IMR-90 (cell line): Measurements from ENCODE around the gene ACTMAP. TPM values are rescaled to one million over a fixed set of nuclear protein-coding genes. Genes with fewer than 3 reads are reported as not detected.

ENCODE experiments used
- ATAC-seq: fragments of 200-7000 bp; cut with Tn5 transposase; 2 replicates; pipeline ENCODE4 v1.9.1; 2020; ENCODE audit warnings: low read depth, mild to moderate bottlenecking, moderate library complexity
- BruUV-seq: library from RNA; stranded (reverse); fragments of 400-500 nt; replicated peaks from 2 replicates; lab custom pipeline; 2021; lab: Mats Ljungman, UMichigan
- CTCF ChIA-PET: fragments of 300-600 bp; formaldehyde crosslinking; extraction: SDS; loops from one replicate; lab custom pipeline; 2021; ENCODE audit warnings: antibody characterized with exemption; lab: Yijun Ruan, JAX
- POLR2A ChIA-PET: fragments of 300-600 bp; sonication (Branson Sonifier 250); formaldehyde crosslinking; loops from one replicate; lab custom pipeline; 2022; ENCODE audit warnings: antibody characterized with exemption; ENCODE audit not compliant: unreplicated experiment; lab: Charles Lee
- DNase-seq: peaks from one replicate; pipeline ENCODE4 v3.0.0; 2013
- H2AFZ ChIP-seq: replicated peaks from 2 replicates; pipeline ENCODE3; 2013; ENCODE audit warnings: low read length, mild to moderate bottlenecking; ENCODE audit not compliant: poor library complexity
- H2AK5ac ChIP-seq: 2 replicates; pipeline ENCODE4 v1.6.1; 2013; ENCODE audit warnings: low read depth, low read length, inconsistent platforms
- H2AK9ac ChIP-seq: replicated peaks from 2 replicates; pipeline ENCODE3; 2013; ENCODE audit warnings: mild to moderate bottlenecking, low read depth, low read length, moderate library complexity; ENCODE audit not compliant: poor library complexity
- H2BK120ac ChIP-seq: 2 replicates; pipeline ENCODE4 v1.6.1; 2013; ENCODE audit warnings: low read depth, low read length, inconsistent platforms
- H2BK15ac ChIP-seq: 3 replicates; pipeline ENCODE4 v1.6.1; 2013; ENCODE audit warnings: low read depth, low read length, inconsistent platforms
- H2BK20ac ChIP-seq: 2 replicates; pipeline ENCODE4 v1.6.1; 2013; ENCODE audit warnings: low read depth, mild to moderate bottlenecking, inconsistent platforms, low read length, moderate library complexity
- H2BK5ac ChIP-seq: 2 replicates; pipeline ENCODE4 v1.6.1; 2013; ENCODE audit warnings: mild to moderate bottlenecking, low read depth, low read length, inconsistent platforms; ENCODE audit not compliant: poor library complexity, severe bottlenecking
- H3K14ac ChIP-seq: replicated peaks from 2 replicates; pipeline ENCODE4 v1.6.1; 2013; ENCODE audit warnings: low read depth, low read length, inconsistent platforms
- H3K18ac ChIP-seq: 2 replicates; pipeline ENCODE4 v1.6.1; 2013; ENCODE audit warnings: low read depth, low read length, control low read depth
- H3K23ac ChIP-seq: 2 replicates; pipeline ENCODE4 v1.6.1; 2013; ENCODE audit warnings: low read depth, low read length, inconsistent platforms
- H3K27ac ChIP-seq: 2 replicates; pipeline ENCODE4 v1.5.1; 2013; ENCODE audit warnings: mild to moderate bottlenecking, control low read depth, low read length; ENCODE audit not compliant: insufficient read depth
- H3K27me3 ChIP-seq: 2 replicates; pipeline ENCODE4 v1.6.1; 2013; ENCODE audit warnings: low read length; ENCODE audit not compliant: control insufficient read depth, insufficient read depth
- H3K36me3 ChIP-seq: 2 replicates; pipeline ENCODE4 v1.6.1; 2013; ENCODE audit warnings: low read length, mixed read lengths; ENCODE audit not compliant: control insufficient read depth, insufficient read depth
- H3K4ac ChIP-seq: 2 replicates; pipeline ENCODE4 v1.6.1; 2013; ENCODE audit warnings: low read depth, low read length, inconsistent platforms
- H3K4me1 ChIP-seq: 2 replicates; pipeline ENCODE4 v1.6.1; 2013; ENCODE audit warnings: low read length, mixed read lengths; ENCODE audit not compliant: control insufficient read depth, insufficient read depth
- H3K4me2 ChIP-seq: 2 replicates; pipeline ENCODE4 v1.6.1; 2013; ENCODE audit warnings: low read depth, mild to moderate bottlenecking, control low read depth, low read length, moderate library complexity
- H3K4me3 ChIP-seq: 2 replicates; pipeline ENCODE4 v1.5.1; 2013; ENCODE audit warnings: low read depth, mild to moderate bottlenecking, control low read depth, low read length, moderate library complexity; ENCODE audit not compliant: insufficient read depth
- H3K56ac ChIP-seq: 2 replicates; pipeline ENCODE4 v1.6.1; 2013; ENCODE audit warnings: low read length, inconsistent platforms; ENCODE audit not compliant: insufficient read depth; ENCODE audit errors: extremely low read depth
- H3K79me1 ChIP-seq, 2 experiments: 2 replicates each; pipeline ENCODE4 v1.6.1; 2013; ENCODE audit warnings: low read length in 2 of 2, inconsistent platforms in 1 of 2, low read depth in 1 of 2
- H3K9ac ChIP-seq: 2 replicates; pipeline ENCODE4 v1.6.1; 2013; ENCODE audit warnings: low read depth, low read length, control low read depth
- H3K9me1 ChIP-seq: 2 replicates; pipeline ENCODE4 v1.6.1; 2013; ENCODE audit warnings: low read length, inconsistent platforms; ENCODE audit not compliant: insufficient read depth
- H3K9me3 ChIP-seq: 2 replicates; pipeline ENCODE4 v1.6.1; 2013; ENCODE audit warnings: low read length; ENCODE audit not compliant: control insufficient read depth, insufficient read depth
- H4K20me1 ChIP-seq: 2 replicates; pipeline ENCODE4 v1.6.1; 2013; ENCODE audit warnings: low read length, inconsistent platforms; ENCODE audit not compliant: insufficient read depth
- H4K5ac ChIP-seq: 2 replicates; pipeline ENCODE4 v1.6.1; 2013; ENCODE audit warnings: mild to moderate bottlenecking, low read depth, low read length, control low read depth
- H4K8ac ChIP-seq, 2 experiments: 2 replicates each; pipeline ENCODE4 v1.6.1; 2013; ENCODE audit warnings: low read depth in 2 of 2, low read length in 2 of 2, control low read depth in 1 of 2, inconsistent platforms in 1 of 2
- H4K91ac ChIP-seq: 2 replicates; pipeline ENCODE4 v1.6.1; 2013; ENCODE audit warnings: low read depth, low read length, inconsistent platforms; ENCODE audit not compliant: insufficient read depth
- BHLHE40 ChIP-seq: fragments of 150-350 bp; IDR thresholded peaks from 2 replicates; pipeline ENCODE4 v1.6.1; 2016; ENCODE audit warnings: mild to moderate bottlenecking, low read depth, low read length
- CEBPB ChIP-seq: IDR thresholded peaks from 2 replicates; pipeline ENCODE4 v1.6.1; 2012; ENCODE audit warnings: low read depth, low read length, improper control_type of control experiment
- CHD1 ChIP-seq: IDR thresholded peaks from 2 replicates; pipeline ENCODE4 v1.6.1; 2012; ENCODE audit warnings: low read depth, low read length, improper control_type of control experiment
- FOS ChIP-seq: fragments of 150-350 bp; IDR thresholded peaks from 2 replicates; pipeline ENCODE4 v1.6.1; 2016; ENCODE audit warnings: low read depth, low read length
- MAFK ChIP-seq: IDR thresholded peaks from 2 replicates; pipeline ENCODE4 v1.6.1; 2012; ENCODE audit warnings: low read depth, low read length, improper control_type of control experiment
- MAZ ChIP-seq: IDR thresholded peaks from 2 replicates; pipeline ENCODE4 v1.6.1; 2012; ENCODE audit warnings: low read depth, mild to moderate bottlenecking, low read length, improper control_type of control experiment, moderate library complexity, borderline replicate concordance
- MXI1 ChIP-seq: IDR thresholded peaks from 2 replicates; pipeline ENCODE4 v1.6.1; 2012; ENCODE audit warnings: low read depth, mild to moderate bottlenecking, low read length, moderate library complexity, borderline replicate concordance
- NFE2L2 ChIP-seq: fragments of 150-350 bp; IDR thresholded peaks from 2 replicates; pipeline ENCODE4 v1.6.1; 2016; ENCODE audit warnings: low read depth, mild to moderate bottlenecking, low read length
- POLR2A ChIP-seq: IDR thresholded peaks from 2 replicates; pipeline ENCODE4 v1.6.1; 2012; ENCODE audit warnings: mild to moderate bottlenecking, low read depth, low read length
- RAD21 ChIP-seq: IDR thresholded peaks from 2 replicates; pipeline ENCODE4 v1.6.1; 2012; ENCODE audit warnings: low read length, improper control_type of control experiment
- RCOR1 ChIP-seq: IDR thresholded peaks from 2 replicates; pipeline ENCODE4 v1.6.1; 2012; ENCODE audit warnings: mild to moderate bottlenecking, low read length, improper control_type of control experiment; ENCODE audit not compliant: insufficient replicate concordance
- RFX5 ChIP-seq: IDR thresholded peaks from 2 replicates; pipeline ENCODE4 v1.8.0; 2012; ENCODE audit warnings: low read depth, mild to moderate bottlenecking, low read length, moderate library complexity
- SMC3 ChIP-seq: fragments of 150-350 bp; IDR thresholded peaks from 2 replicates; pipeline ENCODE4 v1.6.1; 2016; ENCODE audit warnings: low read depth, mild to moderate bottlenecking, antibody characterized with exemption, low read length, moderate library complexity
- WGBS, 2 experiments: methylation state at CpG; one replicate each; pipeline versions ENCODE4 v1.1.5 to v1.1.7; 2013; ENCODE audit warnings: missing lambda C conversion rate in 2 of 2; ENCODE audit not compliant: insufficient read length in 1 of 2; ENCODE audit errors: extremely low coverage in 2 of 2; 5-methylcytosine and 5-hydroxymethylcytosine counted together
- dilution Hi-C: fragments of 300-500 bp; cut with HindIII; formaldehyde crosslinking; loops from one replicate; pipeline ENCODE4 v1.14.3; 2018; ENCODE audit warnings: low sequenced_read_pairs; ENCODE audit not compliant: unreplicated experiment
- in situ Hi-C: fragments of 300-500 bp; cut with MboI; formaldehyde crosslinking; loops from 3 replicates; pipeline ENCODE4 v1.14.3; 2019; ENCODE audit warnings: low sequenced_read_pairs, inconsistent platforms, mixed read lengths
- intact Hi-C: fragments of 100-400 bp; cut with micrococcal nuclease; formaldehyde crosslinking; loops from 2 replicates; pipeline ENCODE4 v1.10.0; 2022
- polyA plus RNA-seq, 3 experiments: library from polyadenylated mRNA; depleted of rRNA; stranded (reverse); fragments of >200 nt; gene quantifications; 2 replicates each; pipeline ENCODE4 v1.2.3, GENCODE V29; 2012; ENCODE audit warnings: low replicate concordance in 1 of 3
- total RNA-seq: library from RNA; depleted of rRNA; stranded (reverse); fragments of >200 nt; gene quantifications from 2 replicates; pipeline ENCODE4 v1.2.3, GENCODE V29; 2012
- TF ChIP-seq, protein P1 (sequence below): conservative IDR thresholded peaks from 2 replicates; pipeline ENCODE4 v1.5.1; 2012; ENCODE audit warnings: mild to moderate bottlenecking, low read depth, low read length, improper control_type of control experiment
- TF ChIP-seq, protein P2 (sequence below): fragments of 150-350 bp; IDR thresholded peaks from 2 replicates; pipeline ENCODE4 v1.6.1; 2017; ENCODE audit warnings: mild to moderate bottlenecking, antibody characterized with exemption, low read length, low read depth
- TF ChIP-seq, protein P3 (sequence below): fragments of 150-350 bp; IDR thresholded peaks from 2 replicates; pipeline ENCODE4 v1.6.1; 2016; ENCODE audit warnings: low read depth, mild to moderate bottlenecking, low read length, moderate library complexity, borderline replicate concordance

Gene ACTMAP
- total and polyA plus RNA-seq, 2 of the 4 experiments (the other 2 are of a cell fraction), result 0.54 to 5.4 TPM

DNA sequence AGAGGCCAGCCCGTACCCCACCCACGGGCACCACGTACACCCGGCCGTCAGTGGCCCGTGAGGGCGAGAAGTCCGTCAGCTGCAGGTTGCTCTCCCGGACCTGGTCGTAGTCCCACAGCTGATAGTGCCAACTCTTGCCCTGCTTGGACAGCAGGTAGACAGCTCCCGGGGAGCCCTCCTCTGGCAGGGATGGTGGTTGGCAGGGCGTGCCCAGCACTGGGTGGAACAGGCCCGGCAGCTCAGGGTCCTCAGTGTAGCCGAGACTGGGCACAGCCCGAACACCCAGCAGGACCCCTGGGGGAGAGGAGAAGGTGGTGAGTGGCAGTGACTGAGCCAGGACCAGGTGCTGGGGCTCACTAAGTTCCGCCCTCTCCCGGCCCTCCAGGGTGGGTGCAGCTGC lies 7.8 kb downstream of the ACTMAP start:
- no peak overlapping the region for H3K18ac ChIP-seq
- CTCF ChIA-PET, result no interaction called here
- TF ChIP-seq FOS, result no peak
- no peak for TF ChIP-seq SMC3
- TF ChIP-seq, protein P1, sequence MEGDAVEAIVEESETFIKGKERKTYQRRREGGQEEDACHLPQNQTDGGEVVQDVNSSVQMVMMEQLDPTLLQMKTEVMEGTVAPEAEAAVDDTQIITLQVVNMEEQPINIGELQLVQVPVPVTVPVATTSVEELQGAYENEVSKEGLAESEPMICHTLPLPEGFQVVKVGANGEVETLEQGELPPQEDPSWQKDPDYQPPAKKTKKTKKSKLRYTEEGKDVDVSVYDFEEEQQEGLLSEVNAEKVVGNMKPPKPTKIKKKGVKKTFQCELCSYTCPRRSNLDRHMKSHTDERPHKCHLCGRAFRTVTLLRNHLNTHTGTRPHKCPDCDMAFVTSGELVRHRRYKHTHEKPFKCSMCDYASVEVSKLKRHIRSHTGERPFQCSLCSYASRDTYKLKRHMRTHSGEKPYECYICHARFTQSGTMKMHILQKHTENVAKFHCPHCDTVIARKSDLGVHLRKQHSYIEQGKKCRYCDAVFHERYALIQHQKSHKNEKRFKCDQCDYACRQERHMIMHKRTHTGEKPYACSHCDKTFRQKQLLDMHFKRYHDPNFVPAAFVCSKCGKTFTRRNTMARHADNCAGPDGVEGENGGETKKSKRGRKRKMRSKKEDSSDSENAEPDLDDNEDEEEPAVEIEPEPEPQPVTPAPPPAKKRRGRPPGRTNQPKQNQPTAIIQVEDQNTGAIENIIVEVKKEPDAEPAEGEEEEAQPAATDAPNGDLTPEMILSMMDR, result no peak
- no peak for TF ChIP-seq MAZ
- TF ChIP-seq CHD1, result no peak
- TF ChIP-seq MAFK, result no peak
- no peak for TF ChIP-seq POLR2A
- TF ChIP-seq, protein P2, sequence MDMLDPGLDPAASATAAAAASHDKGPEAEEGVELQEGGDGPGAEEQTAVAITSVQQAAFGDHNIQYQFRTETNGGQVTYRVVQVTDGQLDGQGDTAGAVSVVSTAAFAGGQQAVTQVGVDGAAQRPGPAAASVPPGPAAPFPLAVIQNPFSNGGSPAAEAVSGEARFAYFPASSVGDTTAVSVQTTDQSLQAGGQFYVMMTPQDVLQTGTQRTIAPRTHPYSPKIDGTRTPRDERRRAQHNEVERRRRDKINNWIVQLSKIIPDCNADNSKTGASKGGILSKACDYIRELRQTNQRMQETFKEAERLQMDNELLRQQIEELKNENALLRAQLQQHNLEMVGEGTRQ, result no peak
- TF ChIP-seq NFE2L2, result no peak
- no peak for TF ChIP-seq RAD21
- TF ChIP-seq RCOR1, result no peak
- no peak for TF ChIP-seq MXI1
- TF ChIP-seq, protein P3, sequence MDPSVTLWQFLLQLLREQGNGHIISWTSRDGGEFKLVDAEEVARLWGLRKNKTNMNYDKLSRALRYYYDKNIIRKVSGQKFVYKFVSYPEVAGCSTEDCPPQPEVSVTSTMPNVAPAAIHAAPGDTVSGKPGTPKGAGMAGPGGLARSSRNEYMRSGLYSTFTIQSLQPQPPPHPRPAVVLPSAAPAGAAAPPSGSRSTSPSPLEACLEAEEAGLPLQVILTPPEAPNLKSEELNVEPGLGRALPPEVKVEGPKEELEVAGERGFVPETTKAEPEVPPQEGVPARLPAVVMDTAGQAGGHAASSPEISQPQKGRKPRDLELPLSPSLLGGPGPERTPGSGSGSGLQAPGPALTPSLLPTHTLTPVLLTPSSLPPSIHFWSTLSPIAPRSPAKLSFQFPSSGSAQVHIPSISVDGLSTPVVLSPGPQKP, result no peak
- TF ChIP-seq RFX5, result no peak
- no peak for TF ChIP-seq CEBPB
- TF ChIP-seq BHLHE40, result no peak
- H3K27ac ChIP-seq, result no peak overlapping the region
- H3K9ac ChIP-seq, result no peak overlapping the region
- peaks cover 0 to 4% of the 10 kb centered on the region in 2 experiments; a peak in 1 of 4 replicates for H3K79me1 ChIP-seq
- peaks cover 7% of the 10 kb centered on the region; the same call in 1 of the 2 replicates for H3K9me1 ChIP-seq
- intact Hi-C loops, result no loop called here
- no peak overlapping the region for H3K4me2 ChIP-seq
- peaks cover 10% of the 10 kb centered on the region for H3K4me1 ChIP-seq
- ATAC-seq (no peak), DNase-seq (no peak)
- dilution Hi-C loops, result no loop called here
- no peaks in the 10 kb centered on the region for H4K20me1 ChIP-seq
- peaks cover 13% of the 10 kb centered on the region for H3K36me3 ChIP-seq
- H4K5ac ChIP-seq, result no peak overlapping the region
- in situ Hi-C loops, result no loop called here
- no peak overlapping the region for H3K4ac ChIP-seq
- no peak overlapping the region for H3K14ac ChIP-seq
- H2BK5ac ChIP-seq, result no peak overlapping the region
- no peaks in the 10 kb centered on the region for H3K9me3 ChIP-seq
- H2AFZ ChIP-seq, result no peak overlapping the region
- no peaks in the 10 kb centered on the region for H3K27me3 ChIP-seq
- H2BK15ac ChIP-seq, result no peak overlapping the region
- H3K4me3 ChIP-seq, result no peak overlapping the region
- POLR2A ChIA-PET, result no interaction called here
- no peak overlapping the region for H4K8ac ChIP-seq
- no peak overlapping the region for H2BK20ac ChIP-seq
- no peak overlapping the region for H2BK120ac ChIP-seq
- BruUV-seq, result no TSS peak
- no peak overlapping the region for H4K91ac ChIP-seq
- H2AK5ac ChIP-seq, result no peak overlapping the region
- 91% methylated on average over 13 of the region's 17 CpGs; no CpG with 5 or more reads in 1 of the 2 experiments for WGBS, 2 experiments
- H2AK9ac ChIP-seq, result peak overlapping the region; percentile 55
- H3K23ac ChIP-seq, result no peak overlapping the region
- no peak overlapping the region for H3K56ac ChIP-seq
